K562 treated with DMSO at 1 percent for 12 hours (cell line): ENCODE results near the gene SLC27A3. TPM values are rescaled to one million over a fixed set of nuclear protein-coding genes. Genes with fewer than 3 reads are reported as not detected.

Experiments
- total RNA-seq: library from RNA; unstranded; fragments of 300-600 nt; gene quantifications from 2 replicates; pipeline ENCODE4 v1.2.3, GENCODE V29; 2022; ENCODE audit not compliant: insufficient read depth

The SLC27A3 gene, protein sequence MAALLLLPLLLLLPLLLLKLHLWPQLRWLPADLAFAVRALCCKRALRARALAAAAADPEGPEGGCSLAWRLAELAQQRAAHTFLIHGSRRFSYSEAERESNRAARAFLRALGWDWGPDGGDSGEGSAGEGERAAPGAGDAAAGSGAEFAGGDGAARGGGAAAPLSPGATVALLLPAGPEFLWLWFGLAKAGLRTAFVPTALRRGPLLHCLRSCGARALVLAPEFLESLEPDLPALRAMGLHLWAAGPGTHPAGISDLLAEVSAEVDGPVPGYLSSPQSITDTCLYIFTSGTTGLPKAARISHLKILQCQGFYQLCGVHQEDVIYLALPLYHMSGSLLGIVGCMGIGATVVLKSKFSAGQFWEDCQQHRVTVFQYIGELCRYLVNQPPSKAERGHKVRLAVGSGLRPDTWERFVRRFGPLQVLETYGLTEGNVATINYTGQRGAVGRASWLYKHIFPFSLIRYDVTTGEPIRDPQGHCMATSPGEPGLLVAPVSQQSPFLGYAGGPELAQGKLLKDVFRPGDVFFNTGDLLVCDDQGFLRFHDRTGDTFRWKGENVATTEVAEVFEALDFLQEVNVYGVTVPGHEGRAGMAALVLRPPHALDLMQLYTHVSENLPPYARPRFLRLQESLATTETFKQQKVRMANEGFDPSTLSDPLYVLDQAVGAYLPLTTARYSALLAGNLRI
- 7.4 and 8.9 TPM in 2 replicates for total RNA-seq

DNA sequence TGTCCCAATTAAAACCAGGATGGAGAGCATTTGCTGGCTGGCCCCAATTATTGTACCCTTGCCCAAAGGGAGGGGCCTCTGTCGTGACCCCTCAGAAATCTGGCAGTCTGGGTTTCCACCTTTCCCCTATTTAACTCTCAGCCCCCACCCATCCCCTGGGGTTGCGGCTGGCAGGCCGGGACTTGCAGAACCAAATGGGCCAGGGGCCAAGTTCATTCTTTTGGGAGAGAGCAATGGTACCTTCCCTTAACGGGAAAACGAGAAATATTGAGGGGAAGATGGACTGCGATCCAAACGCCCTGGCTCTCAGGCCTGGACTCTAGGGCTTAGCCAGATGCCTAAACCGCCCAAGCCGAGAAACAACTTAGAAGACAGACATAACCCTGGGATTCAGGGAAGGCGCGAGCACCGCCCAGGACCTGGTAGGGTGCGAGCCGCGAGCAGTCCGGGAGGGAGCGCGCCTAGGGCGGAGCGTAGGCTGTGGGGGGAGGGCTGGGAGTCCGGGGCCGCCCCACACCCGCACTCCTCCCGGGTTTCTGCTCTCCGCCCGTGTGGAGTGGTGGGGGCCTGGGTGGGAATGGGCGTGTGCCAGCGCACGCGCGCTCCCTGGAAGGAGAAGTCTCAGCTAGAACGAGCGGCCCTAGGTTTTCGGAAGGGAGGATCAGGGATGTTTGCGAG, at the start of gene SLC27A3:
Gene SLC27A3, plus strand, starts transcription at position 628 of the 678 bp plus-strand sequence. CDS start 91 bp downstream, outside the sequence.

GRCh38 chr1:153727463-153728304, 47.5 kb upstream of the SLC27A3 start, which contains the start of gene INTS3:
TSS of gene INTS3 (plus strand) at chr1:153728050. CDS start at chr1:153728635, 585 bp downstream.

Other genes starting within 250 kb of the SLC27A3 start
- gene S100A6, start 239.4 kb upstream of the SLC27A3 start, total RNA-seq, result 16.1 and 19.6 TPM in 2 replicates
- 4.4 TPM in 1 of 2 replicates, not detected in the other for gene S100A5, start 234.5 kb upstream of the SLC27A3 start, total RNA-seq
- 5.3 and 10.6 TPM in 2 replicates for gene S100A4, start 229.6 kb upstream of the SLC27A3 start, total RNA-seq
- not detected in 2 replicates for gene S100A3, start 226.1 kb upstream of the SLC27A3 start, total RNA-seq
- gene S100A2, start 209.6 kb upstream of the SLC27A3 start, total RNA-seq, result not detected in 2 replicates
- gene S100A16, start 162.3 kb upstream of the SLC27A3 start, total RNA-seq, result 3.9 and 4.2 TPM in 2 replicates
- gene S100A14, start 159.1 kb upstream of the SLC27A3 start, total RNA-seq, result 0.91 TPM in 1 of 2 replicates, not detected in the other
- gene S100A13, start 147.9 kb upstream of the SLC27A3 start, total RNA-seq, result 118 and 224 TPM in 2 replicates
- 36.6 and 61.5 TPM in 2 replicates for gene S100A1, start 147.0 kb upstream of the SLC27A3 start, total RNA-seq
- gene CHTOP, start 141.3 kb upstream of the SLC27A3 start, total RNA-seq, result 38.3 and 65.7 TPM in 2 replicates
- 44.4 and 45.1 TPM in 2 replicates for gene SNAPIN, start 116.7 kb upstream of the SLC27A3 start, total RNA-seq
- gene ILF2, start 104.4 kb upstream of the SLC27A3 start, total RNA-seq, result 231 and 265 TPM in 2 replicates
- not detected in 2 replicates for gene NPR1, start 96.7 kb upstream of the SLC27A3 start, total RNA-seq
- gene INTS3, start 47.4 kb upstream of the SLC27A3 start, total RNA-seq, result 11.0 and 33.4 TPM in 2 replicates
- 3.2 and 15.7 TPM in 2 replicates for gene GATAD2B, start 147.6 kb downstream of the SLC27A3 start, total RNA-seq
- 26.8 and 51.8 TPM in 2 replicates for gene DENND4B, start 171.3 kb downstream of the SLC27A3 start, total RNA-seq
- gene CRTC2, start 183.2 kb downstream of the SLC27A3 start, total RNA-seq, result 25.2 and 47.4 TPM in 2 replicates
- 61.1 and 72.1 TPM in 2 replicates for gene SLC39A1, start 188.1 kb downstream of the SLC27A3 start, total RNA-seq
- 19.6 and 25.0 TPM in 2 replicates for gene CREB3L4, start 192.5 kb downstream of the SLC27A3 start, total RNA-seq
- gene JTB, start 202.3 kb downstream of the SLC27A3 start, total RNA-seq, result 229 and 282 TPM in 2 replicates
- gene RAB13, start 210.9 kb downstream of the SLC27A3 start, total RNA-seq, result 135 and 137 TPM in 2 replicates
- 12,759 and 17,598 TPM in 2 replicates for gene RPS27, start 215.4 kb downstream of the SLC27A3 start, total RNA-seq